ENCODE data around the gene CRB1. TPM values are rescaled to one million over a fixed set of nuclear protein-coding genes. Genes with fewer than 3 reads are reported as not detected.
"Not testable (repeated sequence)": the region's sequence is repeated elsewhere in the genome, so short reads cannot be mapped to it uniquely, and the experiment has no call there.

The CRB1 gene
- total RNA-seq, 2 donors from 2014 or later, result 0.17 TPM; not detected in 1

- no peak overlapping the region for H3K27ac ChIP-seq
- no peak overlapping the region for H3K9ac ChIP-seq (ENCODE audit: low read depth in 2 of 2, low read length in 2 of 2)
- no peaks in the 10 kb centered on the region for H3K4me1 ChIP-seq
- no peaks in the 10 kb centered on the region for H3K36me3 ChIP-seq
- no peaks in the 10 kb centered on the region for H3K27me3 ChIP-seq
- TF ChIP-seq CTCF (IDR thresholded peaks at IDR 0.05), result no peak
- intact Hi-C loops (cut with DNase I), result no loop called here
- no peak for DNase-seq
- no peak overlapping the region for H3K4me3 ChIP-seq
- no peaks in the 10 kb centered on the region for H3K9me3 ChIP-seq
These were observed 134.1 kb downstream of the CRB1 start for GRCh38 chr1:197402189-197402588.

- DNase-seq; H3K9ac ChIP-seq (ENCODE audit: low read depth in 2 of 2, low read length in 2 of 2); H3K4me3 ChIP-seq; H3K4me1 ChIP-seq; H3K9me3 ChIP-seq; H3K27me3 ChIP-seq; H3K27ac ChIP-seq; intact Hi-C loops (cut with DNase I); H3K36me3 ChIP-seq: not testable (repeated sequence)
These were observed 136.7 kb downstream of the CRB1 start for GRCh38 chr1:197404774-197405173.

- H3K9ac ChIP-seq (ENCODE audit: low read depth in 2 of 2, low read length in 2 of 2); H3K27me3 ChIP-seq; DNase-seq; H3K4me1 ChIP-seq; H3K9me3 ChIP-seq; intact Hi-C loops (cut with DNase I); H3K36me3 ChIP-seq; H3K4me3 ChIP-seq; H3K27ac ChIP-seq: not testable (repeated sequence)
These were observed 137.6 kb downstream of the CRB1 start for GRCh38 chr1:197405614-197406013.

GRCh38 chr1:197413564-197413963 lies 145.5 kb downstream of the CRB1 start:
- no peak overlapping the region for H3K9ac ChIP-seq (ENCODE audit: low read depth in 2 of 2, low read length in 2 of 2)
- intact Hi-C loops (cut with DNase I), result no loop called here
- H3K27me3 ChIP-seq, result no peaks in the 10 kb centered on the region
- no peak for TF ChIP-seq CTCF (IDR thresholded peaks at IDR 0.05)
- DNase-seq, result no peak
- H3K36me3 ChIP-seq, result no peaks in the 10 kb centered on the region
- no peak overlapping the region for H3K27ac ChIP-seq
- H3K4me3 ChIP-seq, result no peak overlapping the region
- no peaks in the 10 kb centered on the region for H3K9me3 ChIP-seq
- no peaks in the 10 kb centered on the region for H3K4me1 ChIP-seq

- intact Hi-C loops (cut with DNase I), result no loop called here
- H3K36me3 ChIP-seq, result no peaks in the 10 kb centered on the region
- no peak overlapping the region for H3K9ac ChIP-seq (ENCODE audit: low read depth in 2 of 2, low read length in 2 of 2)
- no peaks in the 10 kb centered on the region for H3K27me3 ChIP-seq
- H3K4me1 ChIP-seq, result no peaks in the 10 kb centered on the region
- TF ChIP-seq CTCF (IDR thresholded peaks at IDR 0.05), result no peak
- no peak overlapping the region for H3K4me3 ChIP-seq
- no peaks in the 10 kb centered on the region for H3K9me3 ChIP-seq
- no peak overlapping the region for H3K27ac ChIP-seq
- DNase-seq, result no peak
These were observed 147.2 kb downstream of the CRB1 start for GRCh38 chr1:197415221-197415620.

- Histone ChIP-seq H3K4me1 (no peaks in the 10 kb centered on the region), H3K36me3 (no peaks in the 10 kb centered on the region), H3K4me3 (no peak overlapping the region), H3K27me3 (no peaks in the 10 kb centered on the region), H3K9ac (ENCODE audit: low read depth in 2 of 2, low read length in 2 of 2) (no peak overlapping the region), H3K9me3 (no peaks in the 10 kb centered on the region), H3K27ac (no peak overlapping the region)
- no peak for TF ChIP-seq CTCF (IDR thresholded peaks at IDR 0.05)
- DNase-seq, result no peak
- intact Hi-C loops (cut with DNase I), result no loop called here
These were observed 150.6 kb downstream of the CRB1 start for GRCh38 chr1:197418693-197419092.

GRCh38 chr1:197422993-197423392 lies 154.9 kb downstream of the CRB1 start:
- no peak for DNase-seq
- Histone ChIP-seq H3K9me3 (no peaks in the 10 kb centered on the region), H3K4me3 (no peak overlapping the region), H3K36me3 (no peaks in the 10 kb centered on the region), H3K27ac (no peak overlapping the region), H3K27me3 (no peaks in the 10 kb centered on the region), H3K9ac (ENCODE audit: low read depth in 2 of 2, low read length in 2 of 2) (no peak overlapping the region), H3K4me1 (no peaks in the 10 kb centered on the region)
- no peak for TF ChIP-seq CTCF (IDR thresholded peaks at IDR 0.05)
- intact Hi-C loops (cut with DNase I), result no loop called here
